NCI-H69 (cell line): ENCODE results near the gene PPP1R37.
A peak's percentile ranks its signal among the peaks of the same experiment; 100 is the strongest.

Experiments
- DNase-seq: peaks from one replicate; lab custom pipeline; 2025; lab: John Stamatoyannopoulos, UW

The PPP1R37 gene

GRCh38 chr19:45169602-45170001 lies 76.6 kb downstream of the PPP1R37 start:
- no peak for DNase-seq

GRCh38 chr19:45170146-45171106 lies 77.4 kb downstream of the PPP1R37 start:
- no peak for DNase-seq

- DNase-seq: no peak
Measured at GRCh38 chr19:45171211-45171623, 78.2 kb downstream of the PPP1R37 start.

- peak; percentile 64 for DNase-seq
Measured at GRCh38 chr19:45172173-45172572, 79.2 kb downstream of the PPP1R37 start.

- DNase-seq: no peak
Measured at GRCh38 chr19:45172611-45173208, 79.7 kb downstream of the PPP1R37 start.

GRCh38 chr19:45173816-45174215 lies 80.8 kb downstream of the PPP1R37 start:
- DNase-seq: no peak

- no peak for DNase-seq
Measured at GRCh38 chr19:45175515-45176345, 82.8 kb downstream of the PPP1R37 start.

GRCh38 chr19:45177817-45178261 lies 84.9 kb downstream of the PPP1R37 start, which contains the start of gene TRAPPC6A:
Gene TRAPPC6A (minus strand): TSS chr19:45178237. CDS start chr19:45178218, 19 bp downstream.
- DNase-seq: peak; percentile 81

- DNase-seq: peak; percentile 100
Measured at GRCh38 chr19:45178262-45179071, 85.5 kb downstream of the PPP1R37 start, which contains the start of gene BLOC1S3. Gene BLOC1S3 (plus strand): TSS chr19:45178784. CDS start chr19:45179297, 513 bp downstream.

- peak; percentile 66 for DNase-seq
Measured at GRCh38 chr19:45179072-45179891, 86.3 kb downstream of the PPP1R37 start.

- no peak for DNase-seq
Measured at GRCh38 chr19:45179892-45180370, 87.0 kb downstream of the PPP1R37 start.

GRCh38 chr19:45180936-45181335 lies 88.0 kb downstream of the PPP1R37 start:
- DNase-seq: no peak

- no peak for DNase-seq
Measured at GRCh38 chr19:45182758-45183157, 89.8 kb downstream of the PPP1R37 start.

GRCh38 chr19:45184115-45184514 lies 91.1 kb downstream of the PPP1R37 start:
- no peak for DNase-seq

- DNase-seq: peak; percentile 76
Measured at GRCh38 chr19:45186509-45187334, 93.7 kb downstream of the PPP1R37 start.

GRCh38 chr19:45187421-45188100 lies 94.6 kb downstream of the PPP1R37 start:
- peak; percentile 76 for DNase-seq

GRCh38 chr19:45189971-45190370 lies 97.0 kb downstream of the PPP1R37 start:
- DNase-seq: no peak

- no peak for DNase-seq
Measured at GRCh38 chr19:45191375-45191774, 98.4 kb downstream of the PPP1R37 start.

- DNase-seq: peak; percentile 42
Measured at GRCh38 chr19:45195764-45196163, 102.8 kb downstream of the PPP1R37 start.
